ENCODE results near the gene RABAC1. TPM values are rescaled to one million over a fixed set of nuclear protein-coding genes. Genes with fewer than 3 reads are reported as not detected.

RABAC1 gene
- total and polyA plus RNA-seq, 2 experiments from 2014 or later: 405 to 470 TPM

DNA sequence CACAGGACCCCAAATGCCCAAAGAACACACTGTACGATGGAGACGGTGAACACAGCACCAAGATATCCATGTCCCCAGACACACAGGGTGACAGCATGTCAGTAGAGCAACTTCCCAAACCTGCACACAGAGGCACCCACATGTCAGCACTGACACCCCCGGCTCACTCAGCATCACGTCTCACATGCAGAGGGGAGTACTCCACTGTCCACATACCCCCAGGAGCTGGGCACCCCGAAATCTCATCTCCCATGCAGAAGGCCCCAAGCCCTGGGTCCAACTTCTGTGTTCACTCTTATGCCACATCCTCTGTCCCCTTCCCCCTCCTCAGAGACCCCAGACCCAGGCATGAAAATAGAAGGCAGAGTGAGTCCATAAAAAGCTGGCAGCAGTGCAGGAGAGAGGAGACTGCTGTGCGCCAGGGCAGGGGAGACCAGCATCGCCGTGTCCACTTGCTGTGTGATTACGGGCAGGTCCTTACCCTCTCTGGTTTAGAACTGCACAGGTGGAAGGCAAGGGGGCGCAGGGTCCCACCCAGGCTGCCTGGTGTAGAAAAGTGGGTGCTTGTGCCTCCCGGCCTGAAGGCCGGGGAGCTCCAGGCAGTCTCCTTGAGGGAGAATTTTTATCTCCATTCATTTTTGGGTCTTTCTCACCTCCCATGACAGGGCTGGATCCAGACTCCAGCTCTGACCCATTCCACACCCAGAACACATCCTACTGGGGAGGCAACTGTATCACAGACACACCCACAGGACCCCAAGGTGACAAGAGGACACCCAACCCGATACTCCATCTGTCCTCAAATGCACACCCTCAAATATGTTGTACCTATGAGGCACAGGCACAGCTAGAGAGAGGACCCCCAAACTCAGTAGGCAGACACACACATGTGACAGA lies 47.9 kb downstream of the RABAC1 start:
- in situ Hi-C loops (cut with MboI): no loop called here
- H3K9me3 ChIP-seq (ENCODE audit: low read depth): no peaks in the 10 kb centered on the region
- H3K27me3 ChIP-seq (replicated peaks; ENCODE audit: insufficient read depth): peaks cover 39% of the 10 kb centered on the region
- H3K9me2 ChIP-seq (ENCODE audit: insufficient read depth): no peaks in the 10 kb centered on the region
- no peaks in the 10 kb centered on the region for H3K79me2 ChIP-seq (ENCODE audit: insufficient read depth)
- no peak overlapping the region for H3K9ac ChIP-seq
- no peaks in the 10 kb centered on the region for H3F3A ChIP-seq (ENCODE audit: insufficient read depth)
- H3K36me3 ChIP-seq (ENCODE audit: low read depth): no peaks in the 10 kb centered on the region
- no peak overlapping the region for H3K27ac ChIP-seq
- 50 to 57% methylated on average over 13 of the region's 13 CpGs for WGBS, 2 experiments (ENCODE audit: low coverage in 1 of 2, low lambda C conversion rate in 2 of 2, missing lambda C conversion rate in 2 of 2)
- no peak overlapping the region for H3K4me2 ChIP-seq (ENCODE audit: unreplicated experiment)
- H4K20me1 ChIP-seq (ENCODE audit: insufficient read depth): no peaks in the 10 kb centered on the region
- no peak for TF ChIP-seq EZH2phosphoT487 (IDR thresholded peaks at IDR 0.05; ENCODE audit: insufficient read depth, low read depth)
- no peak for TF ChIP-seq EZH2 (IDR thresholded peaks at IDR 0.05; ENCODE audit: insufficient read depth, poor library complexity, severe bottlenecking)
- H3K4me1 ChIP-seq (ENCODE audit: insufficient read depth): no peaks in the 10 kb centered on the region
- no peak overlapping the region for H3K4me3 ChIP-seq
- no peak overlapping the region for H2AFZ ChIP-seq
- DNase-seq: no peak

DNA sequence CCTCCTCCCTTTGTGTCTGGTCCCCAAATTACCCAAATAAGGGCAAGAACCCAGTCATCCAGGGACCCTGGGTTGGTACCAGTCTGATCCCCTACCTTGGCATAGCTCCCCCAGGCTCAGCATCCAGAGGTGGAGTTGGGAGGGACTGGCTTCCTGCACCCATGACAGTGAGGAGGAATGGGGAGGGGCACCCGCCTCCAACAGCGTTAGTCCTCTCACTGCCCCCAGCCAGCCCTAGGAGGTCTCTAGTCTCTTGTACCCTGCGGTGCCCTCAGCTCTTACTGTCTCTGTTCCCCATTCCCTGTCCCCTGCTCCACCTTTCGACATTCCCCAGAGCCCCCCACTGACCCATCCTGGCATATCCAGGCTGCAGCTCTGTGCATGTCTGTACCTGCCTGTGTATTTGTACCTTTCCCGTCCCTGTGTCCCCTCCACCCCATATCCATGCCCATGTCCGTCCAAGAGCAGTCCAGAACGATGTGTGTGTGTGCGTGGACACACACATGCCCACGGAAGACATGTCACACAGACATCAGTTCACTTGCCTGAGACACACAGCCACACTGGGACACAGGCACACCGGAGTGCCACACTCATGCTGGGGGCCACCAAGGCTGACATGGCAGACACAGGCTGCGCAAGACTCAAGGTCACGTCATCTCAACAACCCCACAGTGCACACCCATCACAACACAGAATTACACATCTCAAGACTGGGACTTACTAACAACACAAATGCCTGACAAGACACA lies 48.7 kb downstream of the RABAC1 start:
- no peak for DNase-seq
- H4K20me1 ChIP-seq (ENCODE audit: insufficient read depth): no peaks in the 10 kb centered on the region
- H3K4me3 ChIP-seq: no peak overlapping the region
- no peaks in the 10 kb centered on the region for H3K79me2 ChIP-seq (ENCODE audit: insufficient read depth)
- TF ChIP-seq EZH2 (IDR thresholded peaks at IDR 0.05; ENCODE audit: insufficient read depth, poor library complexity, severe bottlenecking): no peak
- H3K4me2 ChIP-seq (ENCODE audit: unreplicated experiment): no peak overlapping the region
- H3K27ac ChIP-seq: no peak overlapping the region
- no peaks in the 10 kb centered on the region for H3K4me1 ChIP-seq (ENCODE audit: insufficient read depth)
- H2AFZ ChIP-seq: no peak overlapping the region
- H3K9ac ChIP-seq: no peak overlapping the region
- in situ Hi-C loops (cut with MboI): no loop called here
- no peaks in the 10 kb centered on the region for H3K9me2 ChIP-seq (ENCODE audit: insufficient read depth)
- no peaks in the 10 kb centered on the region for H3K36me3 ChIP-seq (ENCODE audit: low read depth)
- no peaks in the 10 kb centered on the region for H3F3A ChIP-seq (ENCODE audit: insufficient read depth)
- 50 to 51% methylated on average over 12 of the region's 12 CpGs for WGBS, 2 experiments (ENCODE audit: low coverage in 1 of 2, low lambda C conversion rate in 2 of 2, missing lambda C conversion rate in 2 of 2)
- H3K27me3 ChIP-seq (replicated peaks; ENCODE audit: insufficient read depth): peaks cover 31% of the 10 kb centered on the region
- no peaks in the 10 kb centered on the region for H3K9me3 ChIP-seq (ENCODE audit: low read depth)

DNA sequence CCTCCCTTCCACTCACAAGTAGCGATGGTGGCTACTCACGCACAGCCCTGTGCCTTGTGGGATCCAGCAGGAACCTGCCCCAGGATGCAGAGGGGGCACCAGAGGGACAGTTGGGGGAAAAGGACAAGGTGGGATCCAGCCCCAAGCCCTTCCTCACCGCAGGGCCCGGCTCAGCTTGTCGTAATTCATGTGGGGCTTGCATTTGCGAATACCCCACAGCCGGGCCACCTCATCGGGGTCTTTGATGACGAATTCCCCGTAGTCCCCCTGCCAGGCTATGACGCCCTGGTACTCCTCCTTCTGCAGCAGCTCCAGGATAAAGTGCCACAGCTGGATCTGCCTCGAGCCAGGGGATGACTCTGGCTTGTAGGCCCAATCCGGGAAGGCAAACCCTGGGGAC lies 49.4 kb downstream of the RABAC1 start:
- Histone ChIP-seq H3K27ac (no peak overlapping the region), H3K27me3 (replicated peaks; ENCODE audit: insufficient read depth) (peaks cover 30% of the 10 kb centered on the region), H3K4me1 (ENCODE audit: insufficient read depth) (no peaks in the 10 kb centered on the region), H4K20me1 (ENCODE audit: insufficient read depth) (no peaks in the 10 kb centered on the region), H3K9ac (no peak overlapping the region), H3K4me2 (ENCODE audit: unreplicated experiment) (no peak overlapping the region), H2AFZ (no peak overlapping the region), H3K9me2 (ENCODE audit: insufficient read depth) (no peaks in the 10 kb centered on the region), H3F3A (ENCODE audit: insufficient read depth) (no peaks in the 10 kb centered on the region), H3K36me3 (ENCODE audit: low read depth) (no peaks in the 10 kb centered on the region), H3K4me3 (no peak overlapping the region), H3K79me2 (ENCODE audit: insufficient read depth) (no peaks in the 10 kb centered on the region), H3K9me3 (ENCODE audit: low read depth) (no peaks in the 10 kb centered on the region)
- no peak for TF ChIP-seq EZH2 (IDR thresholded peaks at IDR 0.05; ENCODE audit: insufficient read depth, poor library complexity, severe bottlenecking)
- no peak for TF ChIP-seq EZH2phosphoT487 (IDR thresholded peaks at IDR 0.05; ENCODE audit: insufficient read depth, low read depth)
- WGBS, 2 experiments (ENCODE audit: low coverage in 1 of 2, low lambda C conversion rate in 2 of 2, missing lambda C conversion rate in 2 of 2): 22 to 24% methylated on average over 13 of the region's 13 CpGs
- in situ Hi-C loops (cut with MboI): no loop called here
- no peak for DNase-seq

DNA sequence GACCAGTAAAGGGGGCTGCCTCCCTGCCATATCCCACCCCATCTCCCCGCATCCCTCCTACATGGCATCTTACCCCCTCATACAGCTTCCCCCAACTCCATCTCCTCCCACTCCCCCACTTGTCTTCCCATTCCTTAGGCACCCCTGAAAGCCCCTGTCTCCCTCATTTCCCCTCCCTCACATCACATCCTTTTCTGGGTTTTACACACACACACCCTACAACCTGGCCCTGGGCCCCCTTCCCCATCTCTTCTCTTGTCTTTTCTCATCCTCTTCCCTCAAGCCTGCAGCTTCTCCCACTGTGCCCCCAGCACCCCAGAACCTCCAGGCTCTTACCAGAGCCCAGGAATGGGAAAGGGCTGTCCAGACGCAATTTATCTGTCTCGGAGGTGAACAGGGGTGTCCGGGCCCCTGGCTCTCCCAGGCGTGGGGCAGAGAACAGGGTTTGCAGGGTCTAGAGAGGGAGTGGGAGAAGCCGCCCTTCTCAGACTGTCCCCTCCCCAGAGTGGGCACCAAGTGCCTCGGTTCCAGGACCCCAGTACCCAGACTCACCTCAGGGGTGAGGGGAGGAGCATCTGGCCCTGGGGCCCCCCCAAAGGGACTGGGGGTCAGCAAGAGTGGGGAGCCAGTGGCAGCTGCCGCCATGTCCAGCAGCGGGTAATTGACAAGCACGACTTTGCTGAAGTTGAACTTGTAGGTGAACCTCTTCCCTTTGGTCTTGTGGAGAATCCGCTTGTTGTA lies 50.2 kb downstream of the RABAC1 start:
- no peak overlapping the region for H2AFZ ChIP-seq
- H3K4me2 ChIP-seq (ENCODE audit: unreplicated experiment): no peak overlapping the region
- no peak for DNase-seq
- H4K20me1 ChIP-seq (ENCODE audit: insufficient read depth): no peaks in the 10 kb centered on the region
- in situ Hi-C loops (cut with MboI): no loop called here
- no peaks in the 10 kb centered on the region for H3K79me2 ChIP-seq (ENCODE audit: insufficient read depth)
- H3F3A ChIP-seq (ENCODE audit: insufficient read depth): no peaks in the 10 kb centered on the region
- TF ChIP-seq EZH2 (IDR thresholded peaks at IDR 0.05; ENCODE audit: insufficient read depth, poor library complexity, severe bottlenecking): no peak
- TF ChIP-seq EZH2phosphoT487 (IDR thresholded peaks at IDR 0.05; ENCODE audit: insufficient read depth, low read depth): no peak
- no peaks in the 10 kb centered on the region for H3K9me3 ChIP-seq (ENCODE audit: low read depth)
- H3K9me2 ChIP-seq (ENCODE audit: insufficient read depth): no peaks in the 10 kb centered on the region
- no peak overlapping the region for H3K27ac ChIP-seq
- no peak overlapping the region for H3K9ac ChIP-seq
- no peak overlapping the region for H3K4me3 ChIP-seq
- 56 to 60% methylated on average over 10 to 11 of the region's 11 CpGs for WGBS, 2 experiments (ENCODE audit: low coverage in 1 of 2, low lambda C conversion rate in 2 of 2, missing lambda C conversion rate in 2 of 2)
- peaks cover 25% of the 10 kb centered on the region for H3K27me3 ChIP-seq (replicated peaks; ENCODE audit: insufficient read depth)
- H3K4me1 ChIP-seq (ENCODE audit: insufficient read depth): no peaks in the 10 kb centered on the region
- H3K36me3 ChIP-seq (ENCODE audit: low read depth): no peaks in the 10 kb centered on the region

Measured in GM23248 (cell line).